ENCODE data around the gene TMEM151B.

The TMEM151B gene

GRCh38 chr6:44285552-44286284, 15.5 kb downstream of the TMEM151B start:
- no peak for DNase-seq

GRCh38 chr6:44286285-44286565, 16.0 kb downstream of the TMEM151B start:
- DNase-seq, result no peak

DNA sequence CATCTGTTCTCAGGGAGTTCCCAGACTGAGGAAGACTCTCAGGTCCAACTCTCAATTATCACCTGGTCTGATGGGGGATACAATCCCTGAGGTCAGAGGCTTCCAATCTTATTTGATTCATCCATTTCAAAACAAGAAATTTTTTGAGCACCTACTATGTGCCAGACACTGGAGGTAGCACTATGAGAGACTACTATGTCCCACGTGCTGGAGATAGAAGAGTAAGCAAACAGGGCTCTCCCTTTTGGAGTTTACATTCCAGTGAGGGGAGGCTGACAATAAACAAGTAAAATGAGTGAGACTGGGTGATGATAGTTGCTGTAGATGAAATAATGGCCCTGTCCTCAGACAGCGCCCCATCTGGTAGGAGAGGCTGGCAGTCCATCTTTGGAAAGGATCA, 16.5 kb downstream of the TMEM151B start:
- no peak for DNase-seq

GRCh38 chr6:44289726-44290260, 19.5 kb downstream of the TMEM151B start:
- DNase-seq, result no peak

- DNase-seq, result no peak
Measured at GRCh38 chr6:44291841-44292240, 21.6 kb downstream of the TMEM151B start.

DNA sequence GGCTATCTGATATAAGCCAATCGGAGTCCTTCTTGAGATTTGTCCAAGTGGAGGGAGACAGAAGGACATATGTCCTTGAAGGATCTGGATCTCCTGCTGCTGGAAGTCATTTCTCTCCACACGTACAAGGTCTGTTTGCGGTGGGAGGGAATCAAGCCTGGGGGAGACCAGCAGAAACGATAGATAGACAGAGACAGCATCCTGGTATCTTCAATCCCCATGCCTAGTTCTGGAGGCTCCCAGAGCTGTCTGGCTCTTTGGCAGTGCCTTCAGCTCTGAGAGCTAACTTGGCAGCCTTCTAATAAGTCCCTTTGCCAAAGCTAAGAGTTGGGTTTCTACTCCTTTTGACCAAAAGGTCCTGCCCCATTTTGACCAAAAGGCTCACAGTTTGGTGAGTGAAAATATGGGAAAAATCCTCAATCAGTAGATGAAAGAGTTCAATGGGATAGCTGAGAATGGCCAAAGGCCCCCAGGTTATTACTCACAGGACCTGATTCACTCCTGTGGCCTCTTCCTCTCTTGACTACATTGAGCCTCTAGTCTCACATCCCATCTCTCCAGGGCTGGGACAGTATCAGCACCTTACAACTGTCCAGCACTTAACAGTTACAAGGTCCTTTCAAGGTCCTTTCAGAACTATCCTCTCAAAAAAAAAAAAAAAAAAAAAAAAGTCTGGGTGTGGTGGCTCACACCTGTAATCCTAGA, 22.6 kb downstream of the TMEM151B start:
- DNase-seq, result no peak

- DNase-seq, result no peak
Measured at GRCh38 chr6:44294832-44295791, 24.9 kb downstream of the TMEM151B start.

DNA sequence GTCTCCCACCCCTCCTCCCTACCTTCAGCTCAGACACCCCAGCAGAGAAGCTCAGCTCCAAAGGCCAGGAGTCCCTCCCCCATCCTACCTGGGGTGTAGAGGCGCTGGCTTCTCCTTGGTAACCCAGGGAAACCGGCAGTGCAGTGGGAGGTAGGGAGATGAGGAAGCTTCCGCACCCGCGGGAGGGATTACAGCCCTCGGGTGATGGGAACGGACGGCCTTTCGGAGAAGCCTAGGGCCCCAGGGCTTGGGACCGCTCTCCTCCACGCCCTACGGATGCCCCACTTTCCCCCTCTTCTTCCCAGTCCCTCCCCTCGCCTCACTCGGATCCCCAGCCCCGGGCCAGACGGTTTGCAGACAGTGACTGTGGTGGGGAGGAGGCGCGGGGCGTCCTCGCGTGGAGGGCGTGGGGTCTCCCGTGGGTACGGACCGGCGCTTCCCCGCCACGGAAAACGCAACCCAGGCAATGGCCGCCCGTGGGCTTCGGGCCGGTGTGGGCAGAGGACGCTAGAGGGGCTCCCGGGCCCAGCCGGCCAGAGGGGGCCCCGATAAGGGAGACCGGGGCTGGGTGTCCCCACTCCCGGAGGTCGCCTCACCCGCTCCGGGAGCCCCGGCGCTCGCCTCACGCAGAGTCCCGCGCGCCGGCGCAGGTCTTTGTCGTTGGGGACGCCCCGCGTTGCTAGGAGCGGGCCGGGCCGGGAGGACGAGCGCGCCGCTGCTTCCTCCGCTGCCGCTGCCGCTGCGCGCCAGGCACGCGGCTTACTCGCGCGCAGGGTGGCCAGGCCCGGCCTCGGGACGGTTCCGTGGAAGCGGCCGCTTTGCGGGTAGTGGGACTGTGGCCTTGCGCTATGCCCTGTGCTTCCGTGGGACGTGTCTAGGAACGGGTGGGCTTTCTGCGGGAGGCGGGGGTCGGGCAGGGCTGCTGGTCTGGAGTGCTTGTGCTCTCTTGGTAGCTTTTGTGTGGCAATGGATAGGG, 27.1 kb downstream of the TMEM151B start:
- DNase-seq, result no peak

GRCh38 chr6:44298055-44298803, 28.0 kb downstream of the TMEM151B start:
- no peak for DNase-seq

DNA sequence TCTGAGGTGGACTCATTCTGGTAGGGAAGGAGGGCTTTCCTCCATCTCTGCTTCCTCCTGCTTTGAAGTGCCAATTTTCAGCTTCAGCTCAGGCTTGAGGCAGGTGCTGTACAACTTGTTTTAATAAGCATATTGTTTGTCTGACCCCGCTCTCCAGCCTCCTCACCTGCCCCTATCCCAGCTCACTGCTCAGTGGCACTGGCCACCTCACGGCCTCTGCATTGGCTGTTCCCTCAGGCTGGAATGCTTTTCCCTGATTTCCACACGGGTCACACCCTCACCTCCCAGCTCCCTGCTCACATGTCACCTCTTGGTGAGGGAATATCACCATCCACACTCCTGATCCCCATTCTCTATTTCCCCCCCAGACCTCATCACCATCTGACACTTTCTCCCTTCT, 28.6 kb downstream of the TMEM151B start:
- no peak for DNase-seq

GRCh38 chr6:44300292-44300823, 30.1 kb downstream of the TMEM151B start:
- DNase-seq, result no peak

- no peak for DNase-seq
Measured at GRCh38 chr6:44301106-44301505, 30.9 kb downstream of the TMEM151B start.

- no peak for DNase-seq
Measured at GRCh38 chr6:44301782-44302564, 31.7 kb downstream of the TMEM151B start.

- no peak for DNase-seq
Measured at GRCh38 chr6:44302856-44303255, 32.6 kb downstream of the TMEM151B start.

DNA sequence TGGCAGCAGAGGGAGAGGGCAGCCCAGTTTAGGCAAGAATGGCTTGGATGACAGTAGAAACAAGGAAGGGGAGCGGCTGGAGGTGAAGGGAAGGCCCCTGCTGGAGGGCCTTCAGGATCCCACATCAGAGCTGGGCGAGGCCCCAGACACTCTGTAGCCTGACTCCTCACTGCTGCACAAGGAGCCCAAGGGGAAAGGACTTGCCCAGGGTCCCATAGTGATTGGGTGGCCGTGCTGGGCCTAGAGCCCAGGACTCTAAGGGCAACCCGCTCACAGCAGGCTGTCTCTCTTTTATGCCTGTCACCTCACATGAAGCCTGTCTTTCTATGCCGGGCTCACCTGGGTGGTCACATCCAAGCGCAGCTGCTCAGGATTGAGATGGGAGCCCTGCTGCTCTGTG, 33.6 kb downstream of the TMEM151B start:
- no peak for DNase-seq

GRCh38 chr6:44304282-44305199, 34.3 kb downstream of the TMEM151B start:
- DNase-seq, result no peak

DNA sequence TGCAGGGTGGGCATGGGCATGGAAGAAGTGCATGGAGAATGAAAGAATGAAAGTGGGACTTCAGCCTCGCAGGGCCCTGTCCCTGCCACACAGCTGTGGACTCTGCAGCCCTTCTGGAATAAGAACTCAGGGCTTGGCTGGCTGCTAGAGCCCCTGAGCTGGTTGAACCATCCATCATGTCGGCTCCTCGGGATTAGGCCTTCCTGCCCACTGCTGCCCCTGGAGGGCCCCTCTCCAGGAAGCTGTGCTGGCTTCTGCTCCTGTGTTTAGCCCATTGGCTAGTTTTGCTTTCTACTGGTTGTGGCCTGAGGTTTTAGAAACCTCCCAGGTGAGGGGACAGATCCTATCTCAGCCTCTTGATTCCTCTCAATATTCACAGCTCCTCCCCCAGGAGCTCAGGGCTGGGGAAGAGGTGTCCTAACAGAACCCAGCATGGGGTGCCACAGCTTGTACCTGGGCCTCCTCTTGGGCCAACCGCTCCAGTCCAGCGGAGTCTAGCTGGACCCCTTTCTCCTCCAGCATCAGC, 35.0 kb downstream of the TMEM151B start:
- DNase-seq, result no peak

- DNase-seq, result no peak
Measured at GRCh38 chr6:44306710-44307109, 36.5 kb downstream of the TMEM151B start.

DNA sequence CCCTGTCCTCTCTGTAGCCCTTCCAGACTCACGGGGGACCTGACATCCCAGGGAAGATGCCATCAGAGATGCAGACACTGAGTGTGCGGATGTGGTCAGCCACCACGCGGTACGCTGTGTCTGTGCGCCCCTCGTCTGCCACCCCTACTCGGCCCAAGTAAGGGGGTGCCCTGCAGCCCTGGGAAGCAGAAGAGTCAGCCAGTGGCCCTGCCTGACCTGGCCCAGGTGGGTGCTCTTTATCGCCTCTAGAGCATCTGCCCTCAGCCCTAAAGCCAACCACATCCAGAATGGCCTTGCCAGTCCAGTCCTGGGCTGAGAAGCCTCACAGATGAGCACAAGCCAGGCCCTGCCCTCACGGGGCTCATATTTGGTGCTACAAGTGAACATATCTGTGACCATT, 37.0 kb downstream of the TMEM151B start:
- no peak for DNase-seq
